ENCODE measurements around the gene BCL2.

GRCh38 chr18:63302636-63303405 is 16.7 kb downstream of the BCL2 start:
- TF ChIP-seq POLR2AphosphoS5 (IDR thresholded peaks at IDR 0.05), result no peak
- TF ChIP-seq, protein P1, sequence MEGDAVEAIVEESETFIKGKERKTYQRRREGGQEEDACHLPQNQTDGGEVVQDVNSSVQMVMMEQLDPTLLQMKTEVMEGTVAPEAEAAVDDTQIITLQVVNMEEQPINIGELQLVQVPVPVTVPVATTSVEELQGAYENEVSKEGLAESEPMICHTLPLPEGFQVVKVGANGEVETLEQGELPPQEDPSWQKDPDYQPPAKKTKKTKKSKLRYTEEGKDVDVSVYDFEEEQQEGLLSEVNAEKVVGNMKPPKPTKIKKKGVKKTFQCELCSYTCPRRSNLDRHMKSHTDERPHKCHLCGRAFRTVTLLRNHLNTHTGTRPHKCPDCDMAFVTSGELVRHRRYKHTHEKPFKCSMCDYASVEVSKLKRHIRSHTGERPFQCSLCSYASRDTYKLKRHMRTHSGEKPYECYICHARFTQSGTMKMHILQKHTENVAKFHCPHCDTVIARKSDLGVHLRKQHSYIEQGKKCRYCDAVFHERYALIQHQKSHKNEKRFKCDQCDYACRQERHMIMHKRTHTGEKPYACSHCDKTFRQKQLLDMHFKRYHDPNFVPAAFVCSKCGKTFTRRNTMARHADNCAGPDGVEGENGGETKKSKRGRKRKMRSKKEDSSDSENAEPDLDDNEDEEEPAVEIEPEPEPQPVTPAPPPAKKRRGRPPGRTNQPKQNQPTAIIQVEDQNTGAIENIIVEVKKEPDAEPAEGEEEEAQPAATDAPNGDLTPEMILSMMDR (IDR thresholded peaks at IDR 0.05), result no peak
- TF ChIP-seq POLR2A (IDR thresholded peaks at IDR 0.05), result no peak

Measured in sigmoid colon (tissue), 4 donors.